GM23338 (cell line): ENCODE measurements around the gene CD300E. TPM values are rescaled to one million over a fixed set of nuclear protein-coding genes. Genes with fewer than 3 reads are reported as not detected.

Experiments
- ATAC-seq: fragments of 200-7000 bp; cut with Tn5 transposase; 3 replicates; pipeline ENCODE4 v1.9.1; 2020
- DNase-seq: peaks from one replicate; pipeline ENCODE4 v3.0.0-alpha.2; 2015; ENCODE audit warnings: low spot score
- H2AFZ ChIP-seq: fragments of 200-600 bp; sonication (generic); 2 replicates; pipeline ENCODE4 v1.8.0; 2016; ENCODE audit warnings: antibody characterized with exemption, mild to moderate bottlenecking, moderate library complexity
- H3F3A ChIP-seq: fragments of 200-600 bp; sonication (generic); replicated peaks from 2 replicates; pipeline ENCODE4 v1.8.0; 2017; ENCODE audit warnings: antibody characterized with exemption, mixed run types, low read depth
- H3K27ac ChIP-seq: fragments of 200-600 bp; sonication (generic); 2 replicates; pipeline ENCODE4 v1.6.1; 2016; ENCODE audit warnings: low read depth
- H3K27me3 ChIP-seq: fragments of 200-600 bp; sonication (generic); 2 replicates; pipeline ENCODE4 v1.8.0; 2016; ENCODE audit warnings: mild to moderate bottlenecking, mixed run types, moderate library complexity; ENCODE audit not compliant: insufficient read depth
- H3K36me3 ChIP-seq: fragments of 200-600 bp; sonication (generic); 2 replicates; pipeline ENCODE4 v1.8.0; 2016; ENCODE audit warnings: mild to moderate bottlenecking; ENCODE audit not compliant: insufficient read depth
- H3K4me1 ChIP-seq: fragments of 200-600 bp; sonication (generic); 2 replicates; pipeline ENCODE4 v1.8.0; 2016; ENCODE audit warnings: mild to moderate bottlenecking, moderate library complexity; ENCODE audit not compliant: insufficient read depth
- H3K4me2 ChIP-seq: fragments of 200-600 bp; sonication (generic); 2 replicates; pipeline ENCODE4 v1.7.1; 2017; ENCODE audit warnings: mixed run types
- H3K4me3 ChIP-seq: fragments of 200-600 bp; sonication (generic); 2 replicates; pipeline ENCODE4 v1.6.1; 2016; ENCODE audit warnings: mixed run types
- H3K79me2 ChIP-seq: fragments of 200-600 bp; sonication (generic); replicated peaks from 2 replicates; pipeline ENCODE4 v1.8.0; 2017; ENCODE audit warnings: mild to moderate bottlenecking; ENCODE audit not compliant: insufficient read depth
- H3K9me2 ChIP-seq: fragments of 200-600 bp; sonication (generic); 2 replicates; pipeline ENCODE4 v1.8.0; 2017; ENCODE audit not compliant: insufficient read depth
- H4K20me1 ChIP-seq: fragments of 200-600 bp; sonication (generic); replicated peaks from 2 replicates; pipeline ENCODE4 v1.8.0; 2017; ENCODE audit warnings: mild to moderate bottlenecking; ENCODE audit not compliant: insufficient read depth
- H3K27ac Mint-ChIP-seq: 2 replicates; pipeline ENCODE4 v1.8.0; 2020; ENCODE audit warnings: inconsistent platforms, mild to moderate bottlenecking, moderate library complexity, mixed read lengths
- H3K27me3 Mint-ChIP-seq: 3 replicates; pipeline ENCODE4 v1.8.0; 2022; ENCODE audit warnings: low read depth, mild to moderate bottlenecking, moderate library complexity, mixed read lengths, inconsistent platforms; ENCODE audit not compliant: insufficient read depth, poor library complexity
- H3K36me3 Mint-ChIP-seq: 3 replicates; pipeline ENCODE4 v1.8.0; 2021; ENCODE audit warnings: low read depth, mild to moderate bottlenecking, inconsistent platforms, moderate library complexity, mixed read lengths
- H3K4me1 Mint-ChIP-seq: 3 replicates; pipeline ENCODE4 v1.8.0; 2020; ENCODE audit warnings: mild to moderate bottlenecking, inconsistent platforms, mixed read lengths
- H3K4me3 Mint-ChIP-seq: 3 replicates; pipeline ENCODE4 v1.8.0; 2021; ENCODE audit warnings: moderate library complexity, mild to moderate bottlenecking, inconsistent platforms, mixed read lengths
- H3K9me3 Mint-ChIP-seq: 3 replicates; pipeline ENCODE4 v1.8.0; 2020; ENCODE audit warnings: moderate library complexity, mild to moderate bottlenecking, inconsistent platforms, mixed read lengths
- CREB1 ChIP-seq: fragments of 250-450 bp; sonication (Bioruptor Pico); IDR thresholded peaks from 2 replicates; pipeline ENCODE4 v1.5.0; 2020; ENCODE audit warnings: low read depth, mild to moderate bottlenecking, moderate library complexity
- ETS1 ChIP-seq: IDR thresholded peaks from 2 replicates; pipeline ENCODE4 v1.6.1; 2016; ENCODE audit warnings: antibody characterized with exemption
- EZH2 ChIP-seq: fragments of 200-600 bp; sonication (generic); IDR thresholded peaks from one replicate; pipeline ENCODE4 v1.8.0; 2017; ENCODE audit warnings: antibody characterized with exemption, mild to moderate bottlenecking, low read depth; ENCODE audit not compliant: unreplicated experiment
- EZH2phosphoT487 ChIP-seq: fragments of 200-600 bp; sonication (generic); IDR thresholded peaks from one replicate; pipeline ENCODE4 v1.8.1; 2018; ENCODE audit warnings: antibody characterized with exemption; ENCODE audit not compliant: unreplicated experiment
- JUNB ChIP-seq: IDR thresholded peaks from one replicate; pipeline ENCODE4 v1.6.1; 2016; ENCODE audit warnings: antibody characterized with exemption; ENCODE audit not compliant: unreplicated experiment
- NANOG ChIP-seq: IDR thresholded peaks from 2 replicates; pipeline ENCODE4 v1.6.1; 2016; ENCODE audit warnings: antibody characterized with exemption, borderline replicate concordance
- POLR2AphosphoS5 ChIP-seq: IDR thresholded peaks from 2 replicates; pipeline ENCODE4 v1.6.1; 2016; ENCODE audit warnings: antibody characterized with exemption, low read depth
- REST ChIP-seq: IDR thresholded peaks from one replicate; pipeline ENCODE4 v1.6.1; 2018; ENCODE audit warnings: antibody characterized with exemption; ENCODE audit not compliant: unreplicated experiment
- STAT1 ChIP-seq: IDR thresholded peaks from one replicate; pipeline ENCODE4 v1.6.1; 2016; ENCODE audit warnings: antibody characterized with exemption; ENCODE audit not compliant: unreplicated experiment
- ZNF114 ChIP-seq: fragments of 250-450 bp; sonication (Bioruptor Pico); IDR thresholded peaks from 2 replicates; pipeline ENCODE4 v1.5.0; 2020; ENCODE audit warnings: mild to moderate bottlenecking, moderate library complexity
- ZNF331 ChIP-seq: fragments of 250-450 bp; sonication (Bioruptor Pico); IDR thresholded peaks from 2 replicates; pipeline ENCODE4 v1.5.0; 2020; ENCODE audit warnings: low read depth, mild to moderate bottlenecking, moderate library complexity
- ZNF462 ChIP-seq: fragments of 250-450 bp; sonication (Bioruptor Pico); IDR thresholded peaks from 2 replicates; pipeline ENCODE4 v1.5.0; 2020; ENCODE audit warnings: mild to moderate bottlenecking, moderate library complexity
- polyA plus RNA-seq: library from polyadenylated mRNA; unstranded; fragments of >200 nt; fragmentation: Nextera tagmentation; extraction: Ambion mirVana; gene quantifications from 2 replicates; pipeline ENCODE4 v1.2.1, GENCODE V29; 2016
- total RNA-seq: library from RNA; depleted of rRNA; stranded (reverse); fragments of >200 nt; shearing (Covaris generic); gene quantifications from 2 replicates; pipeline ENCODE4 v1.2.3, GENCODE V29; 2014
- TF ChIP-seq, protein P1 (sequence below), 2 experiments: fragments of 200-600 bp in 1 of 2; sonication (generic) in 1 of 2; conservative IDR thresholded peaks; 2 replicates each; pipeline versions ENCODE4 v1.5.1 to v1.6.1; 2016 to 2017; ENCODE audit warnings: antibody characterized with exemption in 2 of 2, low read depth in 2 of 2, mild to moderate bottlenecking in 2 of 2, moderate library complexity in 1 of 2

CD300E gene
- total and polyA plus RNA-seq, 2 experiments from 2014 or later = not detected

DNA sequence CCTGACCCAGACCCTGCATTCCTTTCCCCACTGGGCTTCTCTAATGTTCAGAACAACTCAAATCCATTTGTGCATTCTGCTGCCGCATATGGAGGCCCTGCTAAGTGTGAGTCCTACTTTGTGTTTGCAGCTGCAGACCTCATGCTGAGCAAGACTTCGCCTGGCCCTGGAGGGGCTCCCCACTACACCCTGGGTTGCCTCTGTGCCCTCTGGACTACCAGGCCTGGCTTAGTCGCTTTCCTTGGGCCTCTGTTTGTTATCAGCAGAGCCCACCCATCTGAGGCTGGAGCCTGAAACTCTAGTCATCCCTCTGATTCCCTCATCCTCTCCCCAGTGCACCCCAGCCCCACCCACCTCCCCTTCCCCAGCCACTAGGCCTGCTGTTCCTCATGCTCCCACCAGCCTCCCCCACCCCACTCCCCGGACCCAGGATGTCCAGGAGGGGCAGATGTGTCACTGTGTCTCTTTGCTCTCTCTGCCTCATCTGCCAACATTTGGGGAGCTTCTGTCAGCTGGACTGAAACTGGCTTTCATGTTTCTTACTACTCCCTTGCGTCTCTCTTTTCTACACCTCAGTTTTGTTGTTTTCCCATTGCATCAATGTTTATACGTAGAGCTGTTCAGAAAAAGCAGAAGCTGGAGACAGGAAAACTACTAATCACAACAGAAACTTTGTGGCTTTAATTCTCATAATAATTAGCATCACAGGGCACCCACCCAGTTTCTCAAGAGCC, 17.9 kb upstream of the CD300E start:
- no peak overlapping the region for H3K4me3 Mint-ChIP-seq
- H3K9me2 ChIP-seq = no peaks in the 10 kb centered on the region
- H4K20me1 ChIP-seq = no peaks in the 10 kb centered on the region
- ATAC-seq (no peak; the same call in 2 of the 3 replicates), DNase-seq (no peak)
- TF ChIP-seq, protein P1, sequence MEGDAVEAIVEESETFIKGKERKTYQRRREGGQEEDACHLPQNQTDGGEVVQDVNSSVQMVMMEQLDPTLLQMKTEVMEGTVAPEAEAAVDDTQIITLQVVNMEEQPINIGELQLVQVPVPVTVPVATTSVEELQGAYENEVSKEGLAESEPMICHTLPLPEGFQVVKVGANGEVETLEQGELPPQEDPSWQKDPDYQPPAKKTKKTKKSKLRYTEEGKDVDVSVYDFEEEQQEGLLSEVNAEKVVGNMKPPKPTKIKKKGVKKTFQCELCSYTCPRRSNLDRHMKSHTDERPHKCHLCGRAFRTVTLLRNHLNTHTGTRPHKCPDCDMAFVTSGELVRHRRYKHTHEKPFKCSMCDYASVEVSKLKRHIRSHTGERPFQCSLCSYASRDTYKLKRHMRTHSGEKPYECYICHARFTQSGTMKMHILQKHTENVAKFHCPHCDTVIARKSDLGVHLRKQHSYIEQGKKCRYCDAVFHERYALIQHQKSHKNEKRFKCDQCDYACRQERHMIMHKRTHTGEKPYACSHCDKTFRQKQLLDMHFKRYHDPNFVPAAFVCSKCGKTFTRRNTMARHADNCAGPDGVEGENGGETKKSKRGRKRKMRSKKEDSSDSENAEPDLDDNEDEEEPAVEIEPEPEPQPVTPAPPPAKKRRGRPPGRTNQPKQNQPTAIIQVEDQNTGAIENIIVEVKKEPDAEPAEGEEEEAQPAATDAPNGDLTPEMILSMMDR (conservative IDR thresholded peaks at IDR 0.05; ENCODE audit: low read depth in 2 of 2) = no peak
- no peak for TF ChIP-seq STAT1
- no peak for TF ChIP-seq ZNF462
- TF ChIP-seq ZNF114 = no peak
- no peak for TF ChIP-seq EZH2
- TF ChIP-seq REST = no peak
- no peak for TF ChIP-seq NANOG
- no peak for TF ChIP-seq CREB1 (CRISPR knock-in tag)
- no peak for TF ChIP-seq POLR2AphosphoS5
- no peak for TF ChIP-seq ETS1
- TF ChIP-seq JUNB = no peak
- no peak for TF ChIP-seq ZNF331
- TF ChIP-seq EZH2phosphoT487 = no peak
- H3K4me1 Mint-ChIP-seq = peaks cover 30% of the 10 kb centered on the region
- H3K4me3 ChIP-seq = no peak overlapping the region
- no peaks in the 10 kb centered on the region for H3K36me3 ChIP-seq
- H3K27me3 Mint-ChIP-seq = peaks cover 11% of the 10 kb centered on the region
- H3K4me1 ChIP-seq = peaks cover 4% of the 10 kb centered on the region
- no peaks in the 10 kb centered on the region for H3K36me3 Mint-ChIP-seq
- no peak overlapping the region for H2AFZ ChIP-seq
- H3K27me3 ChIP-seq = no peaks in the 10 kb centered on the region
- H3K27ac Mint-ChIP-seq = no peak overlapping the region
- H3K79me2 ChIP-seq = no peaks in the 10 kb centered on the region
- no peaks in the 10 kb centered on the region for H3K9me3 Mint-ChIP-seq
- no peak overlapping the region for H3K4me2 ChIP-seq
- no peak overlapping the region for H3K27ac ChIP-seq
- no peaks in the 10 kb centered on the region for H3F3A ChIP-seq
